Ramos (cell line): ENCODE results near the gene MIPEP.

ENCODE experiments used
- in situ Hi-C: fragments of 300-500 bp; cut with MboI; formaldehyde crosslinking; loops from one replicate; pipeline ENCODE4 v1.14.3; 2022; ENCODE audit warnings: low sequenced_read_pairs; ENCODE audit not compliant: unreplicated experiment

Gene MIPEP

GRCh38 chr13:23725922-23726321, 163.3 kb downstream of the MIPEP start:
- in situ Hi-C loops, result no loop called here

GRCh38 chr13:23724196-23724970, 164.8 kb downstream of the MIPEP start:
- in situ Hi-C loops, result no loop called here

GRCh38 chr13:23723471-23723870, 165.7 kb downstream of the MIPEP start:
- in situ Hi-C loops, result no loop called here

GRCh38 chr13:23722726-23723453, 166.3 kb downstream of the MIPEP start:
- in situ Hi-C loops, result no loop called here

DNA sequence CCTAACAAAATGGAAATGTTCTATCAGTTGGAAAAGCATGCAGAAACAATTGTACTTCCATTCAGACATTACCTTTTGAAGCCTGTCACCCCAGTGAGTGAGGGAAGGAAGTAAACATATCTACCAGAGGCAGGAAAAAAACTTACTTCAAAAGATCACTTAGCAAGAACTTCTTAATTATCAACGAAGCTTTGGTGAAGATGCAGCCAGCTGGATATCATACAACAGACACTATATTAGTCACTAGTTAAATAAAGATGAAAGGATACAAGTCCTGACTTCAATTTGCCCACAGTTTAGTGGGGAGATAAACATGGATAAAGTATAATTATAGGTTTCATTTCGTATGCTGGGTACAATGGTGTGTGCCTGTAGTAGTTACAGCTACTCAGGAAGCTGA, 170.2 kb downstream of the MIPEP start:
- in situ Hi-C loops, result no loop called here

DNA sequence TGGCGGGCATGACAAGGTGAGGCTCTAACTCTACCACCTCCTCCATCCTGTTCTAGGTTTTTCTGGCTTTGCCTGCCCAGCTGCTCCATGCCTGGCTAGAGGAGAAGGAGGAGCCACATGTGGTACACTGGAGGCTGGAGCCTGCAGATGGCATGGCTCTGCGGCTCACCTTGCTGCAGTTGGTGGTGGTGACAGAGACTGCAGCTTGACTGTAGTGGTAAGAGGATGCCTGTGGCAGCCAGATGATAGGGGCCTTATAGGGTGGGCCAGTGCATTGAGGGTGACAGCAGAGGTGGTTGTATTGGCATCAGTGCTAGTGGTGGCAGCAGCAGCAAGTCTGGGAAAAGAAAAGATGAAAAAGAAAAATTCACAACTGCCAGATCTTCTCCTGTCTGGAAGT, 172.8 kb downstream of the MIPEP start:
- in situ Hi-C loops, result no loop called here

DNA sequence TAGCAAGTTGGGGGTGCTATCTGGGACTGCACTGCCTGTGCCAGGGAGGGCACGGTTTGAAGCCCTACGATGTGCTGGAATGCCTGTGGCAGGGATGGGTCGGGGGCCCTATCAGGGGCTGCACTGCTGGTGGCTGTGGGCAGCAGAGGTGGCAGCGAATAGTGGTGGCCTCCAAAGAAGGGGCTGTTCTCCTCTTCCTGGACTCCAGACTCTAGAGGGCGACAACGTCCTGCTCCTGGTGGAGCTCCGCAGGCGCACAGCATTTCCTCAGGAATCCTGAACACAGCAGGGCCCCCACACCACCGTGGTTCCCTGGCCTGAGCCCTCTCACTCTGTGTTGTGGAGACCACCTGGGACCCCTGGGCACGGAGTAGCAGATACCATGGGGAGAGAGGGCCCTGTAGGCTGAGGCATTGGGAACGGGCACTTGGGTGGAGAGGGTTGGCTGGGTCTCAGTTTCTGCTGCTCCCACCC, 173.4 kb downstream of the MIPEP start:
- in situ Hi-C loops, result no loop called here

DNA sequence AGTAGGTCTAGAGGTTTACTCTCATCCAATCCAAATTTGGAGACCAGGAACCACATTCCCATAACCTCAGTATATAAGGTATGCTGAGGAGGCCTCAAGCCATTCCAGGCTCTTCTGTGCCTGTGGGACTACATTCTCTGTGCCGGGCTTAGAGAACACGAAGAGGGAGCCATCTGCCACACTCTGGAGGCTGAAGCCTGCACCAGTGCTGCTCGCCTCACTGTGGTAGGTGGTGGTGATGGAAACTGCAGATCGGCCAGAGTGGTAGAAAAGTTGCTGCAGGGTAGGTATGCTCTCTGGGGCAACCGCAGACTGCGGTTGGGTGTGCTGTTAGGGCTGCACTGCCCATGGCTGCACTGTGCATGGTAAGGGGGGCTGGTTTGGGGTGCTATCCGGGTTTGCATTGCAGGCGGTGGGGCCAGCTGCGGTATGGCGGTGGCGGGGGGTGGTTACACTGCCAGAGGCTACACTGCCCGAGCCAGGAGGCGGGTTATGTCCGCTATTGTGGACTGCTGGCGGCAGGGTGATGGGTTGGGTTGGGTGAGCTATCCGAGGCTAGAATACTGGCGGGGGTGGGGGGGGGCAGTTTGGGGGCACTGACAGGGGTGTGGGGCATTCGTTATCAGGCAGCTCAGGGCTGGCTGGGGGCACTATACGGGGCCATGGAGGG, 174.0 kb downstream of the MIPEP start:
- in situ Hi-C loops, result no loop called here

GRCh38 chr13:23714672-23715071, 174.5 kb downstream of the MIPEP start:
- in situ Hi-C loops, result no loop called here

- in situ Hi-C loops, result no loop called here
These were observed 177.8 kb downstream of the MIPEP start for GRCh38 chr13:23711355-23711754.

- in situ Hi-C loops, result no loop called here
These were observed 178.8 kb downstream of the MIPEP start for GRCh38 chr13:23710366-23710765.

- in situ Hi-C loops, result loop anchor here (10.0 kb wide), 1 partner anchor 55 kb away; no protein-coding TSS in a partner anchor
These were observed 179.7 kb downstream of the MIPEP start for GRCh38 chr13:23709536-23709935.

DNA sequence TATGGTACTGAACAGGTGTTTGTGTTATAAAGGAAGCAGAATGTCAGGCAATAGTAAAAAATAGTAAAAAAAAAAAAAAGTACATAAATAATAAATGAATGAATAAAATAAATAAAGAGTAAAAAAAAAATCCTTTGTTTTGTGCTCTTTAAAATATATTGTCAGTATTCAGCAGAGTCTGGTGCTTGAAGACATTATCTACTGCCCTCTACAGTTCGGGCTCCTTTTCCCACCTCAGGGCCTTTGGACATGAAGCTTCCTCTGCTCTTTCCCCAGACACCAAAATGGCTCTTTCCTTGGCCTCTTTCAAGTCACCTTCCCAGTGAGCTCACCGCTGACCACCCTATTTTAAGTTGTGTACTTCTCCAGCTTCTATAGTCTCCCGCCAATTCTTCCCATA, 181.5 kb downstream of the MIPEP start:
- in situ Hi-C loops, result loop anchor here (10.0 kb wide), 1 partner anchor 57 kb away; no protein-coding TSS in a partner anchor

GRCh38 chr13:23705583-23705982, 183.6 kb downstream of the MIPEP start:
- in situ Hi-C loops, result loop anchor here (10.0 kb wide), 1 partner anchor 59 kb away; no protein-coding TSS in a partner anchor

DNA sequence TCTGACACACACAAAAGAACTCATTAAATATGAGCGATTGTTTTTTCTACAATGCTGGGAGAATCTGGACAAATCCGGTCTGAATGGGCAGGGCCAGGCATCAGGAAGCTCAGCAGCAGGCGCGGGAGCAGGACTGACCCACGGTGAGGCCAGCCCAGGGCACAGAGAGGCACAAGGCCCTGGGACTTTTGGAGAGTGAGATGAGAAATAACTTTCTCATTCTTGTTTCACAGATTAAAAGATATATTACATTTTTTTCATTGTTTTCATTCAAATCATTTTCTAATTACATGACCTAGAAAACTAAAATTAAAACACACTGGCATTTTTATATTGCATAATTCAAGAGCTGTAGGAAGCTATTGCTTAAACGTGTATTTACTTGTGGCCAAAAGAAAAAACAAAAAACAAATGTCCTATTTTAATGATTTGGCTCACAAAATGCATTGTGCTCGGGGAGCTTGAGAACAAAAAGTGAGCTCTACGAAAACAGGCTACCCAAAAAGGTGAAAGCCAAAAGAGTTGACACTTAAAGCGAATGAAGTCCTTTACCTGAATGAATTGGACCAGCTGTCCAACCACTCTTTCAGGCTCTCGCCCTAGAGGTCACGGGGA, 185.8 kb downstream of the MIPEP start:
- in situ Hi-C loops, result loop anchor here (10.0 kb wide), 1 partner anchor 61 kb away; no protein-coding TSS in a partner anchor

DNA sequence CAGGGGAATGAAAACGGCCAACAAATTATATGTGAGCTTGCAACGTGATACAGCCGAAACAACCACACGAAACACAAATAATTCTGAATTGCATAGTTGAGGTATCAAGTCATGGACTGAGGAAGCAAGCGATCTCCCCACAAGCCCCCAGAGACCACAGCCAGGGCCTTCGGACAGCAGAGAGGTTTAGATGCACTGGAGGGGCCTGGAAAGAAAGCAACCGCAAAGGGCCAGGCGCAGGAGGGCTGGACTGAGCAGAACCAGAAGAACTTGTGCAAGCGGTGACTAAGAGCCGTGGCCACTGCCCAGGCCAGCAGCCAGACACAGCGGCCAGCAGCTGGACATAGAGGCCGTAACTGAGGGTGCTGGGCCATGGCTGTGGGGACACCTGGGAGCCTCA, 187.6 kb downstream of the MIPEP start:
- in situ Hi-C loops, result loop anchor here (10.0 kb wide), 1 partner anchor 63 kb away; no protein-coding TSS in a partner anchor

DNA sequence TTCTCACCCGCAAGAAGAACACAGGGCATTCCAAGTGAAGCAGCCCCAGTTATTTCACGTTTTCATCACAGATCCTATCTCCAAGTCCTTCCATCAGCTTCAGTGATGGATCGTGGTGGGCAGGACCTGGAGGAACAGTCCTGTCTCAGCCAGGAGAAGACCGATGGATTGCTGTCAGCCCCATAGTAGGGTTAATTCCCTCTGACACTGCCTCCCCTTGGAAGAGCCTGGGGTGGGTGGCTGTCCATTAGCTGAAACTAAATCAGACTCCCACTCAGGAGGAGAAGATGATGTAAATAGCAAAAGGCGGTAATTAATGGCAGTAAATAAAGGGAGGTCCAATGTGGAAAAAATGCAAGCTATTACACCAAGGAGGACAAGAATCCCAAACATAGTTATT, 188.0 kb downstream of the MIPEP start:
- in situ Hi-C loops, result loop anchor here (10.0 kb wide), 1 partner anchor 64 kb away; no protein-coding TSS in a partner anchor

GRCh38 chr13:23699271-23699670, 189.9 kb downstream of the MIPEP start:
- in situ Hi-C loops, result no loop called here

DNA sequence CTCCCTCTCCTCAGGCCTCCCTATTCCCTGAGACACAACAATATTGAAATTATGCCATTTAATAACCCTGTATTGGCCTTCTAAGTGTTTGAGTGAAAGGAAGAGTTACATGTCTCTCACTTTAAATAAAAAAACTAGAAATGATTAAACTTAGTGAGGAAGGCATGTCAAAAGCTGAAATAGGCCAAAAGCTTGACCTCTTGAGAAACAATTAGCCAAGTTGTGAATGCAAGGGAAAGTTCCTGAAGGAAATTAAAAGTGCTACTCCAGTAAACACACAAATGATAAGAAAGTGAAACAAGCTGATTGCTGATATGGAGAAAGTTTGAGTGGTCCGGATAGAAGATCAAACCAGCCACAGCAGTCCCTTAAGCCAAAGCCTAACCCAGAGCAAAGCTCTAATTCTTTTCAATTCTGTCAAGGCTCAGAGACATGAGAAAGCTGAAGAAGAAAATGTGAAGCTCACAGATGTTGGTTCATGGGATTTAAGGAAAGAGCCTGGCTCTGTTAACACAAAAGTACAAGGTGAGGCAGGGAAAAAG, 191.4 kb downstream of the MIPEP start:
- in situ Hi-C loops, result no loop called here

DNA sequence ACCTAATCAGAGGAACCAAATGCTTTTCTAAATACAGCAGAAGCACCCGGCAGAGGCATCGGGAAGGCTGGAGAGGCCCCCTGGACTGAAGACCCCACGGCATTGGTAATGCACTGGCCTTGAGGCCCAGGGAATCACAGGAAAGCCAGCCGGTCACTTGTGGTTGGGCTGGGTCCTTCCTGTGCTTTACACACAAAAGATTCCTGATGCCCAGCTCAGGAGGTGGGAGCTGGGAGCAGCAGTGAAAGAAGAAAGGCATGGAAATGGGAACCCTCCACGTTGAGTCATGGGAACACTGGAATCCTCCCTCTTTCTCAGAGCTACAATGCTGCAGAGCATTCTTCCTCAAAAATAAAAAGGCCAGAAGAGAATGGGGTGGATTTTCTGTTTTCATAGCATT, 192.6 kb downstream of the MIPEP start:
- in situ Hi-C loops, result no loop called here
